ENCODE measurements around the gene MTMR11.

Gene MTMR11

GRCh38 chr1:149936170-149936991 lies at the start of gene MTMR11:
TSS of gene MTMR11 (minus strand) at chr1:149936879. CDS start at chr1:149936647, 232 bp downstream.
- Histone ChIP-seq H3K9ac (ENCODE audit: insufficient read length) (peak within 1 kb of the TSS; percentile 5), H3K27ac (no peak within 1 kb of the TSS; the same call in 1 of the 2 replicates), H3K36me3 (ENCODE audit: insufficient read depth, low read length) (no peaks in the 10 kb centered on the region), H3K9me3 (ENCODE audit: low read depth, low read length) (no peaks in the 10 kb centered on the region), H3K4me3 (no peak within 1 kb of the TSS)
- TF ChIP-seq FOXP2 (optimal IDR thresholded peaks at IDR 0.05; ENCODE audit: control extremely low read depth, extremely low read length, insufficient read depth): no peak
- TF ChIP-seq EZH2 (IDR thresholded peaks at IDR 0.05): no peak
- no peak for TF ChIP-seq POLR2AphosphoS5 (IDR thresholded peaks at IDR 0.05; ENCODE audit: borderline replicate concordance, low read depth, low read length)
- no peak for DNase-seq (ENCODE audit: low read depth, low spot score)

GRCh38 chr1:149979972-149980540 lies 43.4 kb upstream of the MTMR11 start:
- Histone ChIP-seq H3K27ac (no peak overlapping the region), H3K4me3 (no peak overlapping the region), H3K9me3 (ENCODE audit: low read depth, low read length) (no peaks in the 10 kb centered on the region), H3K9ac (ENCODE audit: insufficient read length) (no peak overlapping the region), H3K36me3 (ENCODE audit: insufficient read depth, low read length) (peaks cover 5% of the 10 kb centered on the region)
- DNase-seq (ENCODE audit: low read depth, low spot score): no peak
- TF ChIP-seq POLR2AphosphoS5 (IDR thresholded peaks at IDR 0.05; ENCODE audit: borderline replicate concordance, low read depth, low read length) (no peak), EZH2 (IDR thresholded peaks at IDR 0.05) (no peak), FOXP2 (optimal IDR thresholded peaks at IDR 0.05; ENCODE audit: control extremely low read depth, extremely low read length, insufficient read depth) (no peak)

- no peak for DNase-seq (ENCODE audit: low read depth, low spot score)
- Histone ChIP-seq H3K4me3 (no peak overlapping the region), H3K36me3 (ENCODE audit: insufficient read depth, low read length) (peaks cover 7% of the 10 kb centered on the region), H3K9me3 (ENCODE audit: low read depth, low read length) (no peaks in the 10 kb centered on the region), H3K27ac (no peak overlapping the region), H3K9ac (ENCODE audit: insufficient read length) (no peak overlapping the region)
- TF ChIP-seq EZH2 (IDR thresholded peaks at IDR 0.05): no peak
- no peak for TF ChIP-seq FOXP2 (optimal IDR thresholded peaks at IDR 0.05; ENCODE audit: control extremely low read depth, extremely low read length, insufficient read depth)
- no peak for TF ChIP-seq POLR2AphosphoS5 (IDR thresholded peaks at IDR 0.05; ENCODE audit: borderline replicate concordance, low read depth, low read length)
Observed at GRCh38 chr1:149979245-149979971, 42.7 kb upstream of the MTMR11 start.

- no peak overlapping the region for H3K27ac ChIP-seq
Observed at GRCh38 chr1:149978547-149979023, 41.9 kb upstream of the MTMR11 start.

GRCh38 chr1:149977345-149977744 lies 40.7 kb upstream of the MTMR11 start:
- Histone ChIP-seq H3K4me3 (no peak overlapping the region), H3K9me3 (ENCODE audit: low read depth, low read length) (no peaks in the 10 kb centered on the region), H3K36me3 (ENCODE audit: insufficient read depth, low read length) (peaks cover 10% of the 10 kb centered on the region), H3K27ac (no peak overlapping the region), H3K9ac (ENCODE audit: insufficient read length) (no peak overlapping the region)
- no peak for TF ChIP-seq EZH2 (IDR thresholded peaks at IDR 0.05)
- no peak for TF ChIP-seq POLR2AphosphoS5 (IDR thresholded peaks at IDR 0.05; ENCODE audit: borderline replicate concordance, low read depth, low read length)
- TF ChIP-seq FOXP2 (optimal IDR thresholded peaks at IDR 0.05; ENCODE audit: control extremely low read depth, extremely low read length, insufficient read depth): no peak
- no peak for DNase-seq (ENCODE audit: low read depth, low spot score)

More at GRCh38 chr1:149978547-149979023, 41.9 kb upstream of the MTMR11 start:
- H3K9ac ChIP-seq (ENCODE audit: insufficient read length): no peak overlapping the region
- no peak overlapping the region for H3K4me3 ChIP-seq
- no peak for DNase-seq (ENCODE audit: low read depth, low spot score)
- H3K36me3 ChIP-seq (ENCODE audit: insufficient read depth, low read length): peaks cover 7% of the 10 kb centered on the region
- no peak for TF ChIP-seq POLR2AphosphoS5 (IDR thresholded peaks at IDR 0.05; ENCODE audit: borderline replicate concordance, low read depth, low read length)
- TF ChIP-seq FOXP2 (optimal IDR thresholded peaks at IDR 0.05; ENCODE audit: control extremely low read depth, extremely low read length, insufficient read depth): no peak
- no peak for TF ChIP-seq EZH2 (IDR thresholded peaks at IDR 0.05)
- H3K9me3 ChIP-seq (ENCODE audit: low read depth, low read length): no peaks in the 10 kb centered on the region

- H3K36me3 ChIP-seq (ENCODE audit: insufficient read depth, low read length): peaks cover 22% of the 10 kb centered on the region
- no peak overlapping the region for H3K9ac ChIP-seq (ENCODE audit: insufficient read length)
Observed at GRCh38 chr1:149972547-149972946, 35.9 kb upstream of the MTMR11 start.

GRCh38 chr1:149967646-149968045 lies 31.0 kb upstream of the MTMR11 start:
- H3K4me3 ChIP-seq: no peak overlapping the region
- no peaks in the 10 kb centered on the region for H3K9me3 ChIP-seq (ENCODE audit: low read depth, low read length)
- no peak for TF ChIP-seq FOXP2 (optimal IDR thresholded peaks at IDR 0.05; ENCODE audit: control extremely low read depth, extremely low read length, insufficient read depth)
- TF ChIP-seq EZH2 (IDR thresholded peaks at IDR 0.05): no peak
- no peak for TF ChIP-seq POLR2AphosphoS5 (IDR thresholded peaks at IDR 0.05; ENCODE audit: borderline replicate concordance, low read depth, low read length)
- no peak for DNase-seq (ENCODE audit: low read depth, low spot score)
- peaks cover 34% of the 10 kb centered on the region; the same call in 1 of the 2 replicates for H3K36me3 ChIP-seq (ENCODE audit: insufficient read depth, low read length)
- H3K9ac ChIP-seq (ENCODE audit: insufficient read length): no peak overlapping the region
- no peak overlapping the region for H3K27ac ChIP-seq

More at GRCh38 chr1:149972547-149972946, 35.9 kb upstream of the MTMR11 start:
- no peak for DNase-seq (ENCODE audit: low read depth, low spot score)
- no peaks in the 10 kb centered on the region for H3K9me3 ChIP-seq (ENCODE audit: low read depth, low read length)
- no peak for TF ChIP-seq FOXP2 (optimal IDR thresholded peaks at IDR 0.05; ENCODE audit: control extremely low read depth, extremely low read length, insufficient read depth)
- no peak for TF ChIP-seq EZH2 (IDR thresholded peaks at IDR 0.05)
- TF ChIP-seq POLR2AphosphoS5 (IDR thresholded peaks at IDR 0.05; ENCODE audit: borderline replicate concordance, low read depth, low read length): no peak
- H3K27ac ChIP-seq: no peak overlapping the region
- no peak overlapping the region for H3K4me3 ChIP-seq

- no peak for DNase-seq (ENCODE audit: low read depth, low spot score)
- TF ChIP-seq FOXP2 (optimal IDR thresholded peaks at IDR 0.05; ENCODE audit: control extremely low read depth, extremely low read length, insufficient read depth): no peak
- TF ChIP-seq POLR2AphosphoS5 (IDR thresholded peaks at IDR 0.05; ENCODE audit: borderline replicate concordance, low read depth, low read length): no peak
- TF ChIP-seq EZH2 (IDR thresholded peaks at IDR 0.05): no peak
- Histone ChIP-seq H3K9ac (ENCODE audit: insufficient read length) (no peak overlapping the region), H3K27ac (no peak overlapping the region), H3K9me3 (ENCODE audit: low read depth, low read length) (no peaks in the 10 kb centered on the region), H3K4me3 (no peak overlapping the region), H3K36me3 (ENCODE audit: insufficient read depth, low read length) (peaks cover 34% of the 10 kb centered on the region; the same call in 1 of the 2 replicates)
Observed at GRCh38 chr1:149967041-149967440, 30.4 kb upstream of the MTMR11 start.

All from SK-N-MC (cell line).